Transverse colon (tissue), 4 donors: ENCODE measurements around the gene NBAS. TPM values are rescaled to one million over a fixed set of nuclear protein-coding genes. Genes with fewer than 3 reads are reported as not detected.

Experiments
- DNase-seq: peaks from one replicate; pipeline ENCODE4 v3.0.0-alpha.2; 2019
- H3K27ac ChIP-seq, 4 donors: fragments of 200-600 bp; sonication (generic); 2 replicates each; pipeline ENCODE4 v1.5.1; 2016 to 2018; ENCODE audit warnings: inconsistent platforms in 4 of 4
- H3K27me3 ChIP-seq: fragments of 200-600 bp; sonication (generic); 2 replicates; pipeline ENCODE4 v1.5.1; 2017; ENCODE audit warnings: inconsistent platforms
- H3K36me3 ChIP-seq, 4 donors: fragments of 200-600 bp; sonication (generic); 2 replicates each; pipeline ENCODE4 v1.5.1; 2017 to 2019; ENCODE audit warnings: inconsistent platforms in 4 of 4
- H3K4me1 ChIP-seq, 4 donors: fragments of 200-600 bp; sonication (generic); 2 replicates each; pipeline ENCODE4 v1.5.1; 2017 to 2020; ENCODE audit warnings: inconsistent platforms in 4 of 4
- H3K4me3 ChIP-seq, 4 donors: fragments of 200-600 bp; sonication (generic); 1 replicate in 1 of 4; 2 replicates in 3 of 4; pipeline versions ENCODE4 v1.5.1 to v1.6.1; 2017 to 2019; ENCODE audit warnings: inconsistent platforms in 4 of 4
- H3K9me3 ChIP-seq, 2 donors: fragments of 200-600 bp; sonication (generic); 2 replicates each; pipeline ENCODE4 v1.5.1; 2017 to 2019; ENCODE audit warnings: inconsistent platforms in 2 of 2
- CTCF ChIP-seq, 5 experiments: fragments of 200-600 bp in 3 of 5; fragments of 450-650 bp in 2 of 5; sonication (generic) in 3 of 5; IDR thresholded peaks; 1 replicate in 2 of 5; 2 replicates in 3 of 5; pipeline ENCODE4 v1.5.1; 2016 to 2017; ENCODE audit warnings: antibody characterized with exemption in 5 of 5, inconsistent platforms in 3 of 5, mild to moderate bottlenecking in 2 of 5, moderate library complexity in 1 of 5
- EP300 ChIP-seq: sonication (generic); formaldehyde crosslinking; IDR thresholded peaks from one replicate; pipeline ENCODE4 v1.6.1; 2017; ENCODE audit warnings: antibody characterized with exemption, low read depth
- POLR2A ChIP-seq: fragments of 450-650 bp; IDR thresholded peaks from one replicate; pipeline ENCODE4 v1.6.1; 2016; ENCODE audit warnings: antibody characterized with exemption, mild to moderate bottlenecking, moderate library complexity
- POLR2AphosphoS5 ChIP-seq, 3 donors: sonication (generic); formaldehyde crosslinking; IDR thresholded peaks; one replicate each; pipeline ENCODE4 v1.6.1; 2016; ENCODE audit warnings: antibody characterized with exemption in 3 of 3
- WGBS, 2 donors: methylation state at CpG; one replicate each; pipeline ENCODE4 v1.1.5; 2018; ENCODE audit warnings: low coverage in 1 of 2; 5-methylcytosine and 5-hydroxymethylcytosine counted together
- in situ Hi-C, 4 donors: fragments of 200-750 bp; cut with MboI; loops; one replicate each; pipeline versions ENCODE4 v1.15.0 to v1.15.1; 2017; ENCODE audit warnings: low sequenced_read_pairs in 3 of 4, low pct_ligation_motif_present in 1 of 4, low pct_unique_long_range_greater_than_20kb in 1 of 4
- intact Hi-C: fragments of 100-400 bp; cut with DNase I; formaldehyde crosslinking; loops from one replicate; pipeline ENCODE4 v1.15.1; 2023; ENCODE audit warnings: low total_unique reads
- total RNA-seq, 4 donors: library from RNA; depleted of rRNA; stranded (reverse); fragments of >200 nt; gene quantifications; one replicate each; pipeline ENCODE4 v1.1.0, GENCODE V29; 2016

NBAS gene
- total RNA-seq, 4 donors from 2014 or later: 30.6 to 43.2 (median 34.5) TPM

- no peaks in the 10 kb centered on the region for H3K27me3 ChIP-seq
- intact Hi-C loops (no loop called here), in situ Hi-C loops (no loop called here)
- DNase-seq: no peak
- no peaks in the 10 kb centered on the region for H3K9me3 ChIP-seq
- TF ChIP-seq CTCF (IDR thresholded peaks at IDR 0.05) (no peak), POLR2AphosphoS5 (IDR thresholded peaks at IDR 0.05) (no peak), POLR2A (no peak), EP300 (no peak)
- no peaks in the 10 kb centered on the region for H3K4me1 ChIP-seq
- H3K4me3 ChIP-seq: no peak overlapping the region
- no peak overlapping the region for H3K27ac ChIP-seq
- 90% methylated on average over 4 of the region's 4 CpGs; no CpG with 5 or more reads in 1 of the 2 donors for WGBS, 2 donors
- H3K36me3 ChIP-seq: no peaks in the 10 kb centered on the region
Observed at GRCh38 chr2:15158100-15158499, 403.0 kb downstream of the NBAS start.

- intact Hi-C loops (no loop called here), in situ Hi-C loops (no loop called here)
- WGBS, 2 donors: 64 to 97% methylated on average over 3 to 7 of the region's 7 CpGs
- Histone ChIP-seq H3K4me1 (no peaks in the 10 kb centered on the region), H3K27ac (no peak overlapping the region), H3K36me3 (no peaks in the 10 kb centered on the region), H3K27me3 (no peaks in the 10 kb centered on the region), H3K9me3 (no peaks in the 10 kb centered on the region), H3K4me3 (no peak overlapping the region)
- TF ChIP-seq POLR2AphosphoS5 (IDR thresholded peaks at IDR 0.05): no peak
- no peak for TF ChIP-seq EP300
- no peak for TF ChIP-seq CTCF (IDR thresholded peaks at IDR 0.05)
- no peak for TF ChIP-seq POLR2A
- DNase-seq: no peak
Observed at GRCh38 chr2:15155959-15156574, 405.1 kb downstream of the NBAS start.

- Histone ChIP-seq H3K9me3 (no peaks in the 10 kb centered on the region), H3K27ac (no peak overlapping the region), H3K4me1 (no peaks in the 10 kb centered on the region), H3K4me3 (no peak overlapping the region), H3K27me3 (no peaks in the 10 kb centered on the region), H3K36me3 (no peaks in the 10 kb centered on the region)
- in situ Hi-C loops: no loop called here
- no peak for DNase-seq
- 85 to 87% methylated on average over 5 of the region's 5 CpGs for WGBS, 2 donors
- TF ChIP-seq POLR2AphosphoS5 (IDR thresholded peaks at IDR 0.05) (no peak), CTCF (IDR thresholded peaks at IDR 0.05) (no peak), POLR2A (no peak), EP300 (no peak)
- intact Hi-C loops: no loop called here
Observed at GRCh38 chr2:15154297-15154696, 406.8 kb downstream of the NBAS start.

- WGBS, 2 donors: 86 to 94% methylated on average over 2 to 3 of the region's 3 CpGs
- no peaks in the 10 kb centered on the region for H3K9me3 ChIP-seq
- intact Hi-C loops (no loop called here), in situ Hi-C loops (no loop called here)
- H3K4me3 ChIP-seq: no peak overlapping the region
- H3K36me3 ChIP-seq: no peaks in the 10 kb centered on the region
- DNase-seq: no peak
- TF ChIP-seq POLR2AphosphoS5 (IDR thresholded peaks at IDR 0.05) (no peak), CTCF (IDR thresholded peaks at IDR 0.05) (no peak)
- no peaks in the 10 kb centered on the region for H3K4me1 ChIP-seq
- no peak overlapping the region for H3K27ac ChIP-seq
- H3K27me3 ChIP-seq: no peaks in the 10 kb centered on the region
Observed at GRCh38 chr2:15152382-15152781, 408.8 kb downstream of the NBAS start.
